Glutamatergic neuron (in vitro differentiated cells): ENCODE results near the gene NT5DC3. TPM values are rescaled to one million over a fixed set of nuclear protein-coding genes. Genes with fewer than 3 reads are reported as not detected.

Experiments used
- DNase-seq: peaks from one replicate; pipeline ENCODE4 v3.0.0; 2022
- H3K27ac Mint-ChIP-seq: one replicate; pipeline ENCODE4 v1.8.0; 2020; ENCODE audit warnings: mild to moderate bottlenecking, mixed read lengths, inconsistent platforms; ENCODE audit not compliant: unreplicated experiment
- H3K27me3 Mint-ChIP-seq: one replicate; pipeline ENCODE4 v1.8.0; 2020; ENCODE audit warnings: mild to moderate bottlenecking, moderate library complexity, mixed read lengths, inconsistent platforms; ENCODE audit not compliant: unreplicated experiment
- H3K36me3 Mint-ChIP-seq: one replicate; pipeline ENCODE4 v1.8.0; 2020; ENCODE audit warnings: mild to moderate bottlenecking, mixed read lengths, inconsistent platforms; ENCODE audit not compliant: unreplicated experiment
- H3K4me1 Mint-ChIP-seq: one replicate; pipeline ENCODE4 v1.8.0; 2020; ENCODE audit warnings: mild to moderate bottlenecking, low read depth, mixed read lengths, inconsistent platforms; ENCODE audit not compliant: unreplicated experiment
- H3K4me3 Mint-ChIP-seq: one replicate; pipeline ENCODE4 v1.8.0; 2020; ENCODE audit warnings: mild to moderate bottlenecking, mixed read lengths, inconsistent platforms; ENCODE audit not compliant: unreplicated experiment
- H3K9me3 Mint-ChIP-seq: one replicate; pipeline ENCODE4 v1.8.0; 2020; ENCODE audit warnings: mild to moderate bottlenecking, moderate library complexity, mixed read lengths, inconsistent platforms; ENCODE audit not compliant: unreplicated experiment
- long read RNA-seq: library from polyadenylated mRNA; unstranded; transcript quantifications from one replicate; pipeline ENCODE4 v2.0.0, GENCODE V29; 2020; ENCODE audit not compliant: unreplicated experiment
- total RNA-seq: library from RNA; stranded (reverse); fragmentation: NEBNext Ultra II Directional; extraction: Animal tissue kit (Norgen Biotek cat#: 25700); gene quantifications from one replicate; pipeline ENCODE4 v1.2.1, GENCODE V29; 2021; ENCODE audit not compliant: unreplicated experiment
- TF ChIP-seq, protein P1 (sequence below): fragments of 200-600 bp; sonication (generic); IDR thresholded peaks from one replicate; pipeline ENCODE4 v1.5.0; 2021; ENCODE audit not compliant: partially characterized antibody, unreplicated experiment

The NT5DC3 gene
- 2.1 TPM for total RNA-seq
- long read RNA-seq, partial matches to known transcripts, result 0 of 1 reads
- long read RNA-seq, other reads (novel, unspliced or antisense), result 1 of 1 reads

DNA sequence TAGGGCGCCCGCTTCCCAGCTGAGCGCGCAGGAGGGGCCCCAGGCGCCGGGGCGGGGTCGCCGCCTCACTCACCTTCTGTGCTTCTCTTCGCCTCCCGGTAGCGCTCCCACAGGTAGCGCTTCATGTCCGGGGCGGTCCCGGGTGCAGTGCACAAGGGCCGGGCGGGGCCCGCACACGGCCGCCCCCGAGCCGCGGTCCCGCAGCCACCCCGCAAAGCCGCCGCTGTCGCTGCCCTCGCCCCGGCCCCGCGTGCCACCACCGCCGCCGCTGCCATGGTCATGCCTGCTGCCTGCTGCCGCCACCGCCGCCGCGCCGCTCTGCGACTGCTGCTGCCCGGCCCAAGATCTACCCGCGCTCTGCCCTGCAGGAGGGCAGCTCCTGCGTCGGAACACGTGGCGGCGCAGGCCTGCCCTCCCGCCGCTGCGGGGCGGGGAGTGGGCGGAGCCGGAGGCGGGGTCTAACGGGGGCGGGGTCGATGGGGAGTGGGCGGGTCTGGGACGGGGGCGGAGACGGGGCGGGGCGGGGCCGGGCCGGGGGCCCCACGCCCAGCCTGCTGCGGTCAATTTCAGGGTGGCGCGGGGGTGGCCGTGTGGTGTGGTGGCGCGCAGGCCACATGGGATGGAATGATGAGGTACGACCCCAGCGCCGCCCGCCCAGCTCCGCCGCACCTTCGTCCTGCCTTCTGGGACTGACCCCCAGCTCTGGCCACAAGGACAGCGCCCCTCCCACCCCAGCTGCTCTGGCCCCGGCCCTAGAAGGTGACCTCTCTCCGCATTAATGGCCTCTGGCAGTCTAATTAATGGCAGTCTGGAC, at the start of gene NT5DC3:
NT5DC3 (minus strand) TSS at position 359 of the 814 bp plus-strand sequence; CDS start at position 281, 78 bp downstream.
- Mint-ChIP-seq H3K9me3 (no peaks in the 10 kb centered on the region), H3K27me3 (peaks cover 3% of the 10 kb centered on the region), H3K4me1 (no peaks in the 10 kb centered on the region), H3K4me3 (peak within 1 kb of the TSS; percentile 90), H3K36me3 (no peaks in the 10 kb centered on the region), H3K27ac (no peak within 1 kb of the TSS)
- DNase-seq, result peak; percentile 89
- TF ChIP-seq, protein P1, sequence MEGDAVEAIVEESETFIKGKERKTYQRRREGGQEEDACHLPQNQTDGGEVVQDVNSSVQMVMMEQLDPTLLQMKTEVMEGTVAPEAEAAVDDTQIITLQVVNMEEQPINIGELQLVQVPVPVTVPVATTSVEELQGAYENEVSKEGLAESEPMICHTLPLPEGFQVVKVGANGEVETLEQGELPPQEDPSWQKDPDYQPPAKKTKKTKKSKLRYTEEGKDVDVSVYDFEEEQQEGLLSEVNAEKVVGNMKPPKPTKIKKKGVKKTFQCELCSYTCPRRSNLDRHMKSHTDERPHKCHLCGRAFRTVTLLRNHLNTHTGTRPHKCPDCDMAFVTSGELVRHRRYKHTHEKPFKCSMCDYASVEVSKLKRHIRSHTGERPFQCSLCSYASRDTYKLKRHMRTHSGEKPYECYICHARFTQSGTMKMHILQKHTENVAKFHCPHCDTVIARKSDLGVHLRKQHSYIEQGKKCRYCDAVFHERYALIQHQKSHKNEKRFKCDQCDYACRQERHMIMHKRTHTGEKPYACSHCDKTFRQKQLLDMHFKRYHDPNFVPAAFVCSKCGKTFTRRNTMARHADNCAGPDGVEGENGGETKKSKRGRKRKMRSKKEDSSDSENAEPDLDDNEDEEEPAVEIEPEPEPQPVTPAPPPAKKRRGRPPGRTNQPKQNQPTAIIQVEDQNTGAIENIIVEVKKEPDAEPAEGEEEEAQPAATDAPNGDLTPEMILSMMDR, result no peak

DNA sequence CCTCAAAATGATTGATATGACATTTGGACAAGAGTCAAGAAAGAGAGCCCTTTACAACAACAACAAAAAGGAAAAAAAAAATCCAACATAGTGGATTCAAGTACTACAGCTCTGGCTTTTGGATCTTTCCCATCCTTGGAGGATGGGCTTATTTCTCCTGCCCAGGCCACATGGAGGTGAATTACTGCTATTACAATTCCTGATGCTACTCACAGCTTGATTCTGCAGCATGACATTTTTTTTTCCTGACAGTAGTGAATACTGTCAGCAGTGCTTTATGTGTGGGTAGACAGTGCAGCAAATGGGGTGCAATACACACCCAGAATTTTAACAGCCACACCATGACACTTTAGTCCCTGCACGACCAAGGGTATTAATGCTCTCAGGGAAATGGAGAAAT, 46.7 kb upstream of the NT5DC3 start:
- H3K27ac Mint-ChIP-seq, result no peak overlapping the region
- no peak overlapping the region for H3K4me3 Mint-ChIP-seq
- H3K9me3 Mint-ChIP-seq, result peaks cover 5% of the 10 kb centered on the region
- no peak for DNase-seq
- no peaks in the 10 kb centered on the region for H3K36me3 Mint-ChIP-seq
- H3K4me1 Mint-ChIP-seq, result peaks cover 8% of the 10 kb centered on the region
- peaks cover 2% of the 10 kb centered on the region for H3K27me3 Mint-ChIP-seq
- TF ChIP-seq, protein P1, result no peak

DNA sequence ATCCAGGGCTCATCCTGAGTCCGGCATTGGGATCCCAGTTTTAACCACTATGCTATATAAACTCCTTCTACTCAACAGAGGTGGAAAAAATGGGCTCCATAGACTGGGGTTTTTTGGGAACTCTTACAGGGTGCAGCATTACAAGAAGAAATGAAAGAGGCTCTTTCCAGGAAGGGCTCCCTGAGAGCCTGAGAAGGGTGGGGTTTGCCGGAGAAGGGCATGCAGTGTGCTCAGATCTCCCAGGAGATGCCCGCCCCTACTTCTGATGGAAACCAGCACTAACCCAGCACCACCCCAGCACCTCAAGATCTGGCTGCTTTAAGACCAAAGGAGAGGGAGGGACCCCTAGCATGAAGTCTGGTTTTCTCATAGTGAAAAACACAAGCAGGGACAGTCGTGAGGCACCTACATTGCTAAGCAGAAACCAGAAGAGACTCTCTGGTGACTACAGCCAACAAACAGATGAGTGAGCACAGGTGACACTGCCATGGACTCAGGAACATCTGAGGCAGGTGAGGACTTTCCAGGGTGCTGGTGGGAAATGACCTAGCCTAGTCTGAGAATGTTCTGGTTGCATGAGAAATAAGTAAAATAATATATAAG, 45.3 kb upstream of the NT5DC3 start:
- Mint-ChIP-seq H3K27me3 (peaks cover 2% of the 10 kb centered on the region), H3K36me3 (no peaks in the 10 kb centered on the region), H3K27ac (no peak overlapping the region), H3K4me1 (peaks cover 8% of the 10 kb centered on the region), H3K9me3 (peaks cover 6% of the 10 kb centered on the region), H3K4me3 (no peak overlapping the region)
- TF ChIP-seq, protein P1, result no peak
- no peak for DNase-seq

DNA sequence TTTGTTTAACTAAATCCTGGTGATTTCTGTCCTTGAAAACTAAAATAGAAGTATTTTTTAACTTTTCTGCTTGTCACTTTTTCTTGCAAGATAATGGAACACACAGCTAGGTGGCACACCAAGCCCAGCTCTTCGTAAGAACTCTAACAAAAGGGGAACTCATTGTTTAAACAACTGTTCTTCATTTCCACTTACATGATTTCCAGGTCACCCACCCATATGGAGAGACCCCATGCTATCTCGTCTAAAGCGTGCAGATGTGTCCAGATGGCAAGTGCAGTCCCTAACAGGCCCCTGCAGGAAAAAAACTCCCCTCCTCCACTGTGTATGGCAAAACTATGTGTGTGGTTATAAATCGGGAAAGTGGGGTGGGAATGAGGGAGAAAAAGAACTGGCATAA, 43.3 kb upstream of the NT5DC3 start:
- Mint-ChIP-seq H3K27ac (peak overlapping the region; percentile 7), H3K27me3 (peaks cover 2% of the 10 kb centered on the region), H3K4me1 (peaks cover 8% of the 10 kb centered on the region), H3K36me3 (no peaks in the 10 kb centered on the region), H3K4me3 (no peak overlapping the region), H3K9me3 (peaks cover 6% of the 10 kb centered on the region)
- no peak for DNase-seq
- TF ChIP-seq, protein P1, result no peak

DNA sequence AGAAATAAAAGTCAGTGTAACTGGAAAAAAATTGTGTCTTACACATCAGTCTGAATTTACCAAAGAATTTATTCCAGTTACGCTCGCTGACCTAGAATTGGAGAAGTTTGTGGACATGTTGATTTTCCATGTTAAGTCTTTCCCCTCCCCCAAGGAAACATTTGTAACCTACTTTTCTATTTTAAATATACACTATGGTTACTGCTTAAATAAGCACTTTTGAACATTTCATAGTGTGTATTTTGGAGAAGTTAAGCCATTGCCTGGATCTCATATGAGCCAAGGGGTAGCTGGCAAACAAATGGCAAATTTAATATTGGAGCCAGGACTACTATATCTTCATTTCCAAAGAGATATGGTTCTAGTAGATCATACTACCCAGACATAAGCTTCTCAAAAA, 42.9 kb upstream of the NT5DC3 start:
- Mint-ChIP-seq H3K4me1 (peaks cover 8% of the 10 kb centered on the region), H3K27me3 (peaks cover 2% of the 10 kb centered on the region), H3K27ac (no peak overlapping the region), H3K9me3 (peaks cover 6% of the 10 kb centered on the region), H3K4me3 (no peak overlapping the region), H3K36me3 (no peaks in the 10 kb centered on the region)
- no peak for DNase-seq
- TF ChIP-seq, protein P1, result no peak
